K562 (cell line): Measurements from ENCODE around the gene GOLPH3L.

Source experiments
- ATF1 ChIP-seq, 2 experiments: fragments of 450-650 bp in 1 of 2; IDR thresholded peaks; 2 replicates each; pipeline ENCODE4 v1.6.1; 2016; ENCODE audit warnings: missing compliant biosample characterization in 1 of 2, missing genetic modification characterization in 1 of 2
- BACH1 ChIP-seq: fragments of 200-800 bp; sonication (Bioruptor generic); IDR thresholded peaks from 2 replicates; pipeline ENCODE4 v1.6.1; 2016; ENCODE audit warnings: missing genetic modification characterization, missing compliant biosample characterization
- SMAD4 ChIP-seq: fragments of 250-450 bp; sonication (Bioruptor Pico); conservative IDR thresholded peaks from 2 replicates; pipeline ENCODE4 v1.8.0; 2021; ENCODE audit warnings: inconsistent platforms, mild to moderate bottlenecking, moderate library complexity

- no peak for TF ChIP-seq BACH1 (tag)
- TF ChIP-seq SMAD4 (CRISPR knock-in tag): no peak
- TF ChIP-seq ATF1 (CRISPR knock-in tag; IDR thresholded peaks at IDR 0.05): no peak
- TF ChIP-seq ATF1 (tag; IDR thresholded peaks at IDR 0.05): no peak
Measured at GRCh38 chr1:150720703-150721102, 23.7 kb upstream of the GOLPH3L start, which contains the start of gene HORMAD1.
